Midbrain (tissue), 1 donor: Measurements from ENCODE around the gene SPATA31A6.
"Not testable (repeated sequence)": the region's sequence is repeated elsewhere in the genome, so short reads cannot be mapped to it uniquely, and the experiment has no call there.

Experiments used
- DNase-seq: peaks from one replicate; lab custom pipeline; 2025; lab: John Stamatoyannopoulos, UW

SPATA31A6 gene

GRCh38 chr9:42183359-42183758 lies at the start of gene SPATA31A6:
Gene SPATA31A6 (plus strand): TSS chr9:42183659. CDS start chr9:42183688, 29 bp downstream.
- not testable (repeated sequence) for DNase-seq

GRCh38 chr9:42160299-42160698 lies 23.2 kb upstream of the SPATA31A6 start:
- DNase-seq: not testable (repeated sequence)

GRCh38 chr9:42219861-42220260 lies 36.4 kb downstream of the SPATA31A6 start:
- not testable (repeated sequence) for DNase-seq

GRCh38 chr9:42223230-42223629 lies 39.8 kb downstream of the SPATA31A6 start:
- DNase-seq: not testable (repeated sequence)

- not testable (repeated sequence) for DNase-seq
Measured at GRCh38 chr9:42233031-42233430, 49.6 kb downstream of the SPATA31A6 start.

GRCh38 chr9:42234610-42235009 lies 51.2 kb downstream of the SPATA31A6 start:
- DNase-seq: not testable (repeated sequence)

- DNase-seq: not testable (repeated sequence)
Measured at GRCh38 chr9:42235352-42235991, 52.0 kb downstream of the SPATA31A6 start.

- DNase-seq: not testable (repeated sequence)
Measured at GRCh38 chr9:42236097-42236496, 52.6 kb downstream of the SPATA31A6 start.

GRCh38 chr9:42237381-42237780 lies 53.9 kb downstream of the SPATA31A6 start:
- DNase-seq: not testable (repeated sequence)

GRCh38 chr9:42238862-42239261 lies 55.4 kb downstream of the SPATA31A6 start:
- DNase-seq: not testable (repeated sequence)
